H9 (cell line): Measurements from ENCODE around the gene ALG14. TPM values are rescaled to one million over a fixed set of nuclear protein-coding genes. Genes with fewer than 3 reads are reported as not detected.

ENCODE experiments used
- DNase-seq: peaks from one replicate; pipeline ENCODE4 v3.0.0-alpha.2; 2017
- H2AFZ ChIP-seq: one replicate; pipeline ENCODE4 v1.6.1; 2013; ENCODE audit warnings: mild to moderate bottlenecking, low read length, control low read depth, moderate library complexity
- H2AK5ac ChIP-seq: 2 replicates; pipeline ENCODE4 v1.6.1; 2013; ENCODE audit warnings: low read length, control low read depth, mixed read lengths; ENCODE audit not compliant: insufficient read length
- H2BK120ac ChIP-seq: one replicate; pipeline ENCODE4 v1.6.1; 2013; ENCODE audit warnings: low read depth, mild to moderate bottlenecking, low read length, control low read depth, inconsistent platforms; ENCODE audit not compliant: poor library complexity, severe bottlenecking
- H2BK12ac ChIP-seq: 2 replicates; pipeline ENCODE4 v1.6.1; 2013; ENCODE audit warnings: low read length, control low read depth, mixed read lengths, low read depth; ENCODE audit not compliant: insufficient read length
- H2BK15ac ChIP-seq: 2 replicates; pipeline ENCODE4 v1.6.1; 2013; ENCODE audit warnings: low read depth, low read length, control low read depth
- H2BK20ac ChIP-seq: one replicate; pipeline ENCODE4 v1.6.1; 2013; ENCODE audit warnings: low read depth, mild to moderate bottlenecking, low read length, control low read depth, inconsistent platforms; ENCODE audit not compliant: poor library complexity, severe bottlenecking
- H2BK5ac ChIP-seq: 2 replicates; pipeline ENCODE4 v1.6.1; 2013; ENCODE audit warnings: low read length, control low read depth, mixed read lengths; ENCODE audit not compliant: insufficient read length
- H3K14ac ChIP-seq: 2 replicates; pipeline ENCODE4 v1.6.1; 2013; ENCODE audit warnings: low read length, control low read depth; ENCODE audit not compliant: insufficient read depth
- H3K18ac ChIP-seq: 2 replicates; pipeline ENCODE4 v1.6.1; 2013; ENCODE audit warnings: low read depth, mild to moderate bottlenecking, mixed read lengths, low read length, control low read depth; ENCODE audit not compliant: insufficient read length
- H3K23ac ChIP-seq: 2 replicates; pipeline ENCODE4 v1.6.1; 2013; ENCODE audit warnings: low read length, control low read depth, mixed read lengths, low read depth; ENCODE audit not compliant: insufficient read length
- H3K23me2 ChIP-seq: 2 replicates; pipeline ENCODE4 v1.6.1; 2013; ENCODE audit warnings: low read depth, mild to moderate bottlenecking, mixed read lengths, low read length, control low read depth; ENCODE audit not compliant: insufficient read length, poor library complexity, severe bottlenecking
- H3K27ac ChIP-seq: 2 replicates; pipeline ENCODE4 v1.5.1; 2013; ENCODE audit warnings: low read length, control low read depth, mixed read lengths, low read depth; ENCODE audit not compliant: insufficient read length
- H3K27me3 ChIP-seq: 2 replicates; pipeline ENCODE4 v1.6.1; 2013; ENCODE audit warnings: low read length, control low read depth, inconsistent platforms; ENCODE audit not compliant: insufficient read depth
- H3K4ac ChIP-seq: 2 replicates; pipeline ENCODE4 v1.6.1; 2013; ENCODE audit warnings: low read depth, mild to moderate bottlenecking, control low read depth, inconsistent platforms, low read length, moderate library complexity
- H3K4me1 ChIP-seq: 2 replicates; pipeline ENCODE4 v1.6.1; 2013; ENCODE audit warnings: low read length, control low read depth, inconsistent platforms; ENCODE audit not compliant: insufficient read depth
- H3K4me2 ChIP-seq: 2 replicates; pipeline ENCODE4 v1.6.1; 2013; ENCODE audit warnings: low read length, control low read depth, mixed read lengths; ENCODE audit not compliant: insufficient read length, insufficient read depth
- H3K56ac ChIP-seq: 2 replicates; pipeline ENCODE4 v1.6.1; 2013; ENCODE audit warnings: low read depth, mild to moderate bottlenecking, mixed read lengths, low read length, control low read depth; ENCODE audit not compliant: insufficient read length
- H3K79me1 ChIP-seq: 2 replicates; pipeline ENCODE4 v1.6.1; 2013; ENCODE audit warnings: low read depth, mild to moderate bottlenecking, moderate library complexity, low read length, control low read depth, inconsistent platforms; ENCODE audit not compliant: insufficient read depth, poor library complexity, severe bottlenecking
- H3K79me2 ChIP-seq: 2 replicates; pipeline ENCODE4 v1.6.1; 2013; ENCODE audit warnings: low read length, control low read depth, inconsistent platforms; ENCODE audit not compliant: insufficient read depth
- H3K9ac ChIP-seq: 2 replicates; pipeline ENCODE4 v1.6.1; 2013; ENCODE audit warnings: low read length, control low read depth, mixed read lengths; ENCODE audit not compliant: insufficient read length; ENCODE audit errors: extremely low read depth
- H3K9me3 ChIP-seq: one replicate; pipeline ENCODE4 v1.6.1; 2013; ENCODE audit warnings: low read depth, low read length, inconsistent platforms; ENCODE audit not compliant: control insufficient read depth
- H3T11ph ChIP-seq: one replicate; pipeline ENCODE4 v1.6.1; 2013; ENCODE audit warnings: mild to moderate bottlenecking, low read length, control low read depth, inconsistent platforms
- H4K20me1 ChIP-seq: one replicate; pipeline ENCODE4 v1.6.1; 2013; ENCODE audit not compliant: control insufficient read depth, insufficient read length, insufficient read depth
- H4K5ac ChIP-seq: 2 replicates; pipeline ENCODE4 v1.6.1; 2013; ENCODE audit warnings: low read depth, mild to moderate bottlenecking, mixed read lengths, low read length, control low read depth; ENCODE audit not compliant: insufficient read length
- H4K8ac ChIP-seq: replicated peaks from 2 replicates; pipeline ENCODE4 v1.6.1; 2013; ENCODE audit warnings: low read length, control low read depth, mixed read lengths, low read depth; ENCODE audit not compliant: insufficient read length
- H4K91ac ChIP-seq: 2 replicates; pipeline ENCODE4 v1.6.1; 2013; ENCODE audit warnings: low read depth, mild to moderate bottlenecking, moderate library complexity, mixed read lengths, low read length, control low read depth; ENCODE audit not compliant: insufficient read length
- H3K27ac Mint-ChIP-seq, 3 experiments: 2 replicates in 2 of 3; 3 replicates in 1 of 3; pipeline ENCODE4 v1.8.0; 2020 to 2021; ENCODE audit warnings: mixed read lengths in 3 of 3, mild to moderate bottlenecking in 1 of 3, moderate library complexity in 1 of 3
- H3K27me3 Mint-ChIP-seq: 2 replicates; pipeline ENCODE4 v1.8.0; 2021; ENCODE audit warnings: low read depth, mild to moderate bottlenecking, moderate library complexity, mixed read lengths
- H3K36me3 Mint-ChIP-seq, 3 experiments: 2 replicates in 2 of 3; 3 replicates in 1 of 3; pipeline ENCODE4 v1.8.0; 2020 to 2021; ENCODE audit warnings: low read depth in 3 of 3, mixed read lengths in 3 of 3; ENCODE audit not compliant: insufficient read depth in 1 of 3
- H3K4me1 Mint-ChIP-seq, 2 experiments: 2 replicates each; pipeline ENCODE4 v1.8.0; 2020; ENCODE audit warnings: mixed read lengths in 2 of 2
- H3K4me3 Mint-ChIP-seq, 2 experiments: 2 replicates in 1 of 2; 3 replicates in 1 of 2; pipeline ENCODE4 v1.8.0; 2020 to 2021; ENCODE audit warnings: mild to moderate bottlenecking in 2 of 2, mixed read lengths in 2 of 2, moderate library complexity in 1 of 2
- H3K9me3 Mint-ChIP-seq, 2 experiments: 2 replicates in 1 of 2; 3 replicates in 1 of 2; pipeline ENCODE4 v1.8.0; 2020; ENCODE audit warnings: mild to moderate bottlenecking in 2 of 2, mixed read lengths in 2 of 2, moderate library complexity in 1 of 2
- WGBS: extraction: QIAGEN DNeasy Blood & Tissue Kit; methylation state at CpG from one replicate; pipeline ENCODE4 v1.1.7; 2013; ENCODE audit warnings: missing lambda C conversion rate, low lambda C conversion rate, mixed read lengths; ENCODE audit not compliant: insufficient read length; ENCODE audit errors: extremely low coverage; 5-methylcytosine and 5-hydroxymethylcytosine counted together
- total RNA-seq: library from RNA; stranded (reverse); gene quantifications from 2 replicates; pipeline ENCODE4 v1.2.1, GENCODE V29; 2021
- TF ChIP-seq, protein P1 (sequence below): fragments of 200-600 bp; sonication (generic); conservative IDR thresholded peaks from 3 replicates; pipeline ENCODE4 v1.8.0; 2021; ENCODE audit warnings: antibody characterized with exemption, mild to moderate bottlenecking

ALG14 gene
- total RNA-seq, 1 experiment from 2014 or later = 2.5 TPM

DNA sequence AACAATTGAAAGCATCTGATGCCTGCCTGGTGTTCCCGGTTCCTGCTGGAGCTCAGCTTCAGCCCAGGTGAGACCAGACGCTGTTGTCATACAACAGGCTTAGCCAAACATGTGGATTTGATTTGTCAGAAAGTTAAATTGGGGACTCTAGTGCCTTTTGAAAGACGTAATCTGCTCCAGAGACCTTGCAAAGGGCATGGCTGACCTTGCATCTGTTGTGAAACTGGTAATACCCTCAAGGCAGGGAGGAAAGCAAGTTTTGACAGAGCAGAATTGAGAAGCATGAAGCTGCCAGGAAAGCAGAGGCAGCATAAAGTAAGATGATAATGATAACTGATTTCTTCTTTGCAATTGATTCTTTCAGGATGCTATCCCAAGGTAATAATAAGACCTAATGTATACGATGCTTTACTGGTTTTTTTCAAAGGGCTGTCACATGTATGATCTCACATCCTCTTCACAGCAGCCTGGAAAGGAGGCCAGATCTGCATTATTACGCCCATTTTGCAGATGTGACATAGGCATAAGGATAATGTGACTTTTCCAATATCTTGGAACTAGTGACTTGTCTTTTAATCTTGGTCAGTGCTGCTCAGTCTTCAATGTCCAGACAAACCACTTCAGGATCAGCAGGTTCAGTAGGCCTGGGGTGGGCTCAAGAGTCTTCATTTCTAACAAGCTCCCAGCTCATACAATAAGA lies 121.1 kb downstream of the ALG14 start:
- Histone ChIP-seq H2BK20ac (no peak overlapping the region), H3K27me3 (no peaks in the 10 kb centered on the region), H3K79me2 (no peaks in the 10 kb centered on the region), H4K20me1 (no peaks in the 10 kb centered on the region), H3K23me2 (no peaks in the 10 kb centered on the region), H2BK120ac (no peak overlapping the region), H3K18ac (no peak overlapping the region), H3K4ac (no peak overlapping the region), H4K5ac (no peak overlapping the region), H3K23ac (no peak overlapping the region), H2AK5ac (no peak overlapping the region), H4K8ac (no peak overlapping the region), H3K4me1 (peaks cover 3% of the 10 kb centered on the region; the same call in 1 of the 2 replicates), H3K4me2 (no peak overlapping the region), H3K27ac (no peak overlapping the region), H2BK15ac (no peak overlapping the region), H3K14ac (no peak overlapping the region), H3K79me1 (no peaks in the 10 kb centered on the region), H3T11ph (no peak overlapping the region), H2BK5ac (no peak overlapping the region), H2BK12ac (no peak overlapping the region), H3K9ac (no peak overlapping the region), H2AFZ (no peak overlapping the region), H3K56ac (no peak overlapping the region), H4K91ac (no peak overlapping the region), H3K9me3 (no peaks in the 10 kb centered on the region)
- Mint-ChIP-seq H3K27ac (no peak overlapping the region), H3K36me3 (peaks cover 0 to 4% (median 0%) of the 10 kb centered on the region in 3 experiments; a peak in 1 of 7 replicates), H3K4me1 (peaks cover 14 to 16% of the 10 kb centered on the region in 2 experiments), H3K27me3 (no peaks in the 10 kb centered on the region), H3K4me3 (no peak overlapping the region), H3K9me3 (no peaks in the 10 kb centered on the region)
- DNase-seq = no peak
- TF ChIP-seq, protein P1, sequence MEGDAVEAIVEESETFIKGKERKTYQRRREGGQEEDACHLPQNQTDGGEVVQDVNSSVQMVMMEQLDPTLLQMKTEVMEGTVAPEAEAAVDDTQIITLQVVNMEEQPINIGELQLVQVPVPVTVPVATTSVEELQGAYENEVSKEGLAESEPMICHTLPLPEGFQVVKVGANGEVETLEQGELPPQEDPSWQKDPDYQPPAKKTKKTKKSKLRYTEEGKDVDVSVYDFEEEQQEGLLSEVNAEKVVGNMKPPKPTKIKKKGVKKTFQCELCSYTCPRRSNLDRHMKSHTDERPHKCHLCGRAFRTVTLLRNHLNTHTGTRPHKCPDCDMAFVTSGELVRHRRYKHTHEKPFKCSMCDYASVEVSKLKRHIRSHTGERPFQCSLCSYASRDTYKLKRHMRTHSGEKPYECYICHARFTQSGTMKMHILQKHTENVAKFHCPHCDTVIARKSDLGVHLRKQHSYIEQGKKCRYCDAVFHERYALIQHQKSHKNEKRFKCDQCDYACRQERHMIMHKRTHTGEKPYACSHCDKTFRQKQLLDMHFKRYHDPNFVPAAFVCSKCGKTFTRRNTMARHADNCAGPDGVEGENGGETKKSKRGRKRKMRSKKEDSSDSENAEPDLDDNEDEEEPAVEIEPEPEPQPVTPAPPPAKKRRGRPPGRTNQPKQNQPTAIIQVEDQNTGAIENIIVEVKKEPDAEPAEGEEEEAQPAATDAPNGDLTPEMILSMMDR = no peak
- no CpG with 5 or more reads among the region's 5 CpGs for WGBS
